WERI-Rb-1 (cell line): ENCODE measurements around the gene PTK6.

Experiments used
- DNase-seq: peaks from one replicate; pipeline ENCODE4 v3.0.0-alpha.2; 2020
- H3K27ac ChIP-seq: fragments of 250-450 bp; sonication (Bioruptor Pico); 2 replicates; pipeline ENCODE4 v1.5.1; 2020; ENCODE audit warnings: mild to moderate bottlenecking, moderate library complexity
- H3K27me3 ChIP-seq: fragments of 250-450 bp; sonication (Bioruptor Pico); 2 replicates; pipeline ENCODE4 v1.5.1; 2021; ENCODE audit warnings: mild to moderate bottlenecking, low read depth, moderate library complexity; ENCODE audit not compliant: insufficient read depth, severe bottlenecking
- H3K36me3 ChIP-seq: fragments of 250-450 bp; sonication (Bioruptor Pico); 2 replicates; pipeline ENCODE4 v1.5.1; 2020; ENCODE audit warnings: mild to moderate bottlenecking, moderate library complexity
- H3K4me3 ChIP-seq: 2 replicates; pipeline ENCODE4 v1.5.1; 2011; ENCODE audit warnings: low read depth, mild to moderate bottlenecking, control low read depth, low read length
- H3K9me3 ChIP-seq: fragments of 250-450 bp; sonication (Bioruptor Pico); 2 replicates; pipeline ENCODE4 v1.5.1; 2021; ENCODE audit warnings: mild to moderate bottlenecking, moderate library complexity; ENCODE audit not compliant: severe bottlenecking
- TF ChIP-seq, protein P1 (sequence below): IDR thresholded peaks from 2 replicates; pipeline ENCODE4 v1.5.1; 2011; ENCODE audit warnings: low read depth, mild to moderate bottlenecking, control low read depth, inconsistent platforms, low read length

Gene PTK6

DNA sequence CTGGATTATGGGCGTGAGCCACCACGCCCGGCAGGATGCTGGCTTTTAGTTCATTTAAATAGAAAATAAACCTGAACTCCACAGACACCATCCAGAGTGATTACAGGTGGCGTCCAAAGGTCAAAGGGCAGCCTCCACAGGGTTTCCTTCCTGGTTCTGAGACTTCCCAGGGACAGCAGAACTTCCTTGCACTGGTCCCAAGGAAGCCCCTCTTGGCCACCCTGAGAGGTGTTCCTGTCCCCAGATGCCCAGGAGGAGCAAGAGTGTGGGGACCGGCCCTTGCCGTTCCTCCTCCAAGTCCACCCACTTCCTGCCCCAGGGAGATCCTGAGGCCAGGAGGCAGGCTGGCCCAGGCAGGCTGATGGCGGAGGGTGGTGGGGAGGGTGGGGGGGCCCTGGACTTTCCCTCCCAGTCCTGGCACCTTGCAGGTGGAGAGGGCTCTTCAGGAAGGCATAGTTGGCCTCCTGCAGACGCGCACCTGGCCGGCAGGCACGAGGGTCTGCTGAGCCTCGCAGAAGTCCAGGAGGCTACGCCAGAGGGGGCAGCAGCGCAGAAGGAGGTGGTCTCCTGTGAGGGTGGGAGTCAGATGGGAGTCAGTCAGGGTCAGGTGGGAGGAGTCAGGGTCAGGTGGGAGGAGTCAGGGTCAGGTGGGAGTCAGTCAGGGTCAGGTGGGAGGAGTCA, 21.8 kb upstream of the PTK6 start:
- Histone ChIP-seq H3K36me3 (no peaks in the 10 kb centered on the region; the same call in none of the 2 replicates), H3K4me3 (no peak overlapping the region), H3K27ac (no peak overlapping the region), H3K9me3 (no peaks in the 10 kb centered on the region), H3K27me3 (no peaks in the 10 kb centered on the region)
- TF ChIP-seq, protein P1, sequence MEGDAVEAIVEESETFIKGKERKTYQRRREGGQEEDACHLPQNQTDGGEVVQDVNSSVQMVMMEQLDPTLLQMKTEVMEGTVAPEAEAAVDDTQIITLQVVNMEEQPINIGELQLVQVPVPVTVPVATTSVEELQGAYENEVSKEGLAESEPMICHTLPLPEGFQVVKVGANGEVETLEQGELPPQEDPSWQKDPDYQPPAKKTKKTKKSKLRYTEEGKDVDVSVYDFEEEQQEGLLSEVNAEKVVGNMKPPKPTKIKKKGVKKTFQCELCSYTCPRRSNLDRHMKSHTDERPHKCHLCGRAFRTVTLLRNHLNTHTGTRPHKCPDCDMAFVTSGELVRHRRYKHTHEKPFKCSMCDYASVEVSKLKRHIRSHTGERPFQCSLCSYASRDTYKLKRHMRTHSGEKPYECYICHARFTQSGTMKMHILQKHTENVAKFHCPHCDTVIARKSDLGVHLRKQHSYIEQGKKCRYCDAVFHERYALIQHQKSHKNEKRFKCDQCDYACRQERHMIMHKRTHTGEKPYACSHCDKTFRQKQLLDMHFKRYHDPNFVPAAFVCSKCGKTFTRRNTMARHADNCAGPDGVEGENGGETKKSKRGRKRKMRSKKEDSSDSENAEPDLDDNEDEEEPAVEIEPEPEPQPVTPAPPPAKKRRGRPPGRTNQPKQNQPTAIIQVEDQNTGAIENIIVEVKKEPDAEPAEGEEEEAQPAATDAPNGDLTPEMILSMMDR = no peak
- DNase-seq = no peak

DNA sequence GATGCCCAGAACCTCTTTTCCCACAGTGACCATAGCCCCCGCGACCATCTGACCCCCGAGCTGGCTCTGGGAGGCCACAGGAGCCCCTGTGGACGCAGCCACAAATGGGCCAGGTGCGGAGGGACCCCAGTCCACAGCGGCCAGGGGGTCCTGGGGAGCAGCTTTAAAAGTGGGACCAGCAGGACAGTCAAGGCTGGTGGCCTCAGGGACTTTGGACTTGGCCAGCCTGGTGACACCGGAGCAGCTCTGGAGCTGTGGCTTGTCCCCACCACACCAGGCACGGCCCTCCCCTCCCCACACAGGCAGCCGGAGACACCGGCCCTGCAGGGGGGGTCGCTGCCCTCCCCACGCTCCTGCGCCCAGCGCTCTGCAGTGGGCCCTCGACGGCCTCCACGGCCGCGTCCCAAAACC, 20.3 kb upstream of the PTK6 start:
- no peak overlapping the region for H3K27ac ChIP-seq

DNA sequence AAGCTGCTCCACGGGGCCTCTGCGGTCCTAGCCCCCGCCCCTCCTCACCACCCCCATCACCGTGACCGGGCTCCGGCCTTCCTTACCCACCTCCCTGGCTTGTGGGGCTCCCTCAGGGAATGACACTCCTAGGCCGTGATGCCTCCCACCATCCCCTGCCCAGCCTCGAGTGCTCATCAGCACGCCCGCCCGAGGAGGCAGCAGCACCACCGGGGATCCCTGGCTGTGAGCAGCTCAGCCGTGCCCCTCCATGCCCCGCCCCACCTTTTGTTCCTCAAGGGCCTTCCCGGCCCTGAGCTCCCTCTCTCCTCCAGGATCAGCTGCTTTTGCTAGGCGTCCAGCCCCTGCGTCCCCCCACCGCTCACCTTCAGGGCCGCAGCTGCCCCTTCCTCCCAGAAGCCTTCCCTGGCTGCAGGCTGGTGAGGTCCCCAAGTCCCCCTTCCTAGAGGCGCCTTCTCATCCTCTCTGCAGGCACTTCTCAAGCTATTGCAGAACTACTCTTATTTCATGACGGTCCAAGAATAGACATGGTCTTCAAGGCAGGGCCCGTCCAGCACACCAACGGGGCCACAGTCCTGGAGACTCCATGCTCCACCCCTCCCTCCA, 19.8 kb upstream of the PTK6 start:
- TF ChIP-seq, protein P1 = no peak
- DNase-seq = no peak
- H3K4me3 ChIP-seq = no peak overlapping the region
- no peak overlapping the region for H3K27ac ChIP-seq
- H3K9me3 ChIP-seq = no peaks in the 10 kb centered on the region
- H3K27me3 ChIP-seq = no peaks in the 10 kb centered on the region
- H3K36me3 ChIP-seq = no peaks in the 10 kb centered on the region; the same call in none of the 2 replicates

More for the DNA sequence above, 20.3 kb upstream of the PTK6 start:
- TF ChIP-seq, protein P1 = no peak
- Histone ChIP-seq H3K36me3 (no peaks in the 10 kb centered on the region; the same call in none of the 2 replicates), H3K9me3 (no peaks in the 10 kb centered on the region), H3K27me3 (no peaks in the 10 kb centered on the region), H3K4me3 (no peak overlapping the region)
- DNase-seq = no peak

DNA sequence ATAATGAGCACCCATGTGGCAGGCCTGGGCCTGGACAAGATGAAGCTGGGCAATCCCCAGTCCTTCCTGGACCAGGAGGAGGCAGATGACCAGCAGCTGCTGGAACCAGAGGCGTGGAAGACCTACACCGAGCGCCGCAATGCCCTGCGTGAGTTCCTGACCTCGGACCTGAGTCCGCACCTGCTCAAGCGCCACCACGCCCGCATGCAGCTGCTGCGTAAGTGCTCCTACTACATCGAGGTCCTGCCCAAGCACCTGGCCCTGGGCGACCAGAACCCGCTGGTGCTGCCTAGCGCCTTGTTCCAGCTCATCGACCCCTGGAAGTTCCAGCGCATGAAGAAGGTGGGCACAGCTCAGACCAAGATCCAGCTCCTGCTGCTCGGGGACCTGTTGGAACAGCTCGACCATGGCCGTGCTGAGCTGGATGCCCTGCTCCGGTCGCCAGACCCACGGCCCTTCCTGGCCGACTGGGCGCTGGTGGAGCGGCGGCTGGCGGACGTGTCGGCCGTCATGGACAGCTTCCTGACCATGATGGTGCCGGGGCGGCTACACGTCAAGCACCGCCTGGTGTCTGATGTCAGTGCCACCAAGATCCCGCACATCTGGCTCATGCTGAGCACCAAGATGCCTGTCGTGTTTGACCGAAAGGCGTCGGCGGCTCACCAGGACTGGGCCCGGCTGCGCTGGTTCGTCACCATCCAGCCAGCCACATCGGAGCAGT, 18.6 kb upstream of the PTK6 start:
- Histone ChIP-seq H3K9me3 (no peaks in the 10 kb centered on the region), H3K27ac (no peak overlapping the region), H3K27me3 (no peaks in the 10 kb centered on the region), H3K36me3 (no peaks in the 10 kb centered on the region; the same call in none of the 2 replicates), H3K4me3 (no peak overlapping the region)
- TF ChIP-seq, protein P1 = no peak
- peak; percentile 10 for DNase-seq

DNA sequence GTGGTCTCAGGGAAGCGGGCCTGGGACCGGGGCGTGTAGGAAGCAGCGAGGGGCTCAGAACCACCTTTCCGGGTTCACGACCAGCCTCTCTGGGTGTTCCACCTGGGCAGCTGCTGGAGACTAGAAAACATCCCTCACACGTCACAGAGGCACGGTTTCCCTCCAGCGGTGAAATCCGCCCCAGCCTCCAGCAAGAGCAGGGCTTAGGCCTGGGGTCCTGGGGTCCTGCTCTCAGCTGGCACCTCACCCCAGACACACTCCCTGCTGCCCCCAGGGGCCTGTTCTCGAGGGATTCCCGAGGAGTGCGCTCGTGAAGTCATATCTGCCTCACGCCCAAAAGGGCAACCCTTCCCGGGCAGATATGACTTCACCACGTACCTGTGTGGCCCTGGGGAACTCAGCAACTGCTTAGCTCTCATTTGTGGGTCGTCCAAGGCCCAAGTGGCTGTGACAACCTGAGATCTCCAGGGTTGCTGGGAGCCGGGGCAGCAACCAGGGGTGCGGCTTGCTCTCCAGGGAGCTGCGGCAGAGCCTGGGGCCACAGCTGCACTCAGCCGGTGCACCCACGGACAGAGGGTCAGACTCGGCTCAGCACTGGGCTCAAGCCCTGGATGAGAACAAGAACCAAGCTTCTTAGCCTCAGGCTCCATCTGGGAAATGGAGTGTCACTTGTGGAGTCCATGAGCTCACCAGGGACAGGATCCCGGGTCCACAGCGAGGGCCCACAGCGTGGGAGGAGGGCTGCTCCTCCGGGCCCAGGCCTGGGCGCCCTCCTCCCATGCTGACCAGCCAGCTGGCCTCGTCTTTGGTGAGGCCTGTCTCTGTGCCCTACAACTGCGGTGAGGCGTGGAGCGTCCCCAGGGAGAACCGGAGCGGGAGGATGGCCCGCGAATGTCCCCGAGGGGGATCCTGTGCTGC, 17.4 kb upstream of the PTK6 start:
- Histone ChIP-seq H3K27ac (no peak overlapping the region), H3K9me3 (no peaks in the 10 kb centered on the region), H3K36me3 (no peaks in the 10 kb centered on the region), H3K4me3 (peak overlapping the region; percentile 55), H3K27me3 (no peaks in the 10 kb centered on the region)
- DNase-seq = peak; percentile 11
- TF ChIP-seq, protein P1 = no peak
